Measurements from ENCODE around the gene RPL15. TPM values are rescaled to one million over a fixed set of nuclear protein-coding genes. Genes with fewer than 3 reads are reported as not detected.
A peak's percentile ranks its signal among the peaks of the same experiment; 100 is the strongest.

Gene RPL15
- total RNA-seq, 1 donor from 2014 or later = 1,411 TPM

GRCh38 chr3:23953523-23953922, 36.6 kb downstream of the RPL15 start:
- no peaks in the 10 kb centered on the region for H3K27me3 Mint-ChIP-seq (ENCODE audit: low read depth)
- no peak for DNase-seq (ENCODE audit: low spot score)
- no peak for TF ChIP-seq CTCF (IDR thresholded peaks at IDR 0.05)
- H3K27ac Mint-ChIP-seq (ENCODE audit: unreplicated experiment) = no peak overlapping the region
- H3K4me1 Mint-ChIP-seq (ENCODE audit: low read depth) = peaks cover 41% of the 10 kb centered on the region
- no peaks in the 10 kb centered on the region for H3K9me3 Mint-ChIP-seq (ENCODE audit: low read depth)
- H3K4me3 Mint-ChIP-seq (ENCODE audit: unreplicated experiment) = no peak overlapping the region
- peaks cover 3% of the 10 kb centered on the region for H3K36me3 Mint-ChIP-seq (ENCODE audit: low read depth)

GRCh38 chr3:23954144-23954543, 37.2 kb downstream of the RPL15 start:
- peaks cover 3% of the 10 kb centered on the region for H3K36me3 Mint-ChIP-seq (ENCODE audit: low read depth)
- peaks cover 46% of the 10 kb centered on the region for H3K4me1 Mint-ChIP-seq (ENCODE audit: low read depth)
- H3K27me3 Mint-ChIP-seq (ENCODE audit: low read depth) = no peaks in the 10 kb centered on the region
- TF ChIP-seq CTCF (IDR thresholded peaks at IDR 0.05) = no peak
- H3K9me3 Mint-ChIP-seq (ENCODE audit: low read depth) = no peaks in the 10 kb centered on the region
- DNase-seq (ENCODE audit: low spot score) = no peak
- H3K27ac Mint-ChIP-seq (ENCODE audit: unreplicated experiment) = no peak overlapping the region
- no peak overlapping the region for H3K4me3 Mint-ChIP-seq (ENCODE audit: unreplicated experiment)

GRCh38 chr3:23956701-23957100, 39.8 kb downstream of the RPL15 start:
- Mint-ChIP-seq H3K4me3 (ENCODE audit: unreplicated experiment) (no peak overlapping the region), H3K27ac (ENCODE audit: unreplicated experiment) (no peak overlapping the region), H3K27me3 (ENCODE audit: low read depth) (no peaks in the 10 kb centered on the region), H3K9me3 (ENCODE audit: low read depth) (no peaks in the 10 kb centered on the region), H3K36me3 (ENCODE audit: low read depth) (peaks cover 3% of the 10 kb centered on the region), H3K4me1 (ENCODE audit: low read depth) (peaks cover 30% of the 10 kb centered on the region)
- no peak for DNase-seq (ENCODE audit: low spot score)
- no peak for TF ChIP-seq CTCF (IDR thresholded peaks at IDR 0.05)

GRCh38 chr3:23959135-23959900, 42.4 kb downstream of the RPL15 start:
- Mint-ChIP-seq H3K27me3 (ENCODE audit: low read depth) (no peaks in the 10 kb centered on the region), H3K36me3 (ENCODE audit: low read depth) (peaks cover 12% of the 10 kb centered on the region), H3K4me1 (ENCODE audit: low read depth) (peaks cover 26% of the 10 kb centered on the region), H3K27ac (ENCODE audit: unreplicated experiment) (peak overlapping the region; percentile 90), H3K4me3 (ENCODE audit: unreplicated experiment) (peak overlapping the region; percentile 7), H3K9me3 (ENCODE audit: low read depth) (no peaks in the 10 kb centered on the region)
- no peak for TF ChIP-seq CTCF (IDR thresholded peaks at IDR 0.05)
- no peak for DNase-seq (ENCODE audit: low spot score)

GRCh38 chr3:23960649-23961048, 43.7 kb downstream of the RPL15 start:
- H3K27me3 Mint-ChIP-seq (ENCODE audit: low read depth) = no peaks in the 10 kb centered on the region
- no peak for DNase-seq (ENCODE audit: low spot score)
- H3K4me1 Mint-ChIP-seq (ENCODE audit: low read depth) = peaks cover 37% of the 10 kb centered on the region
- H3K4me3 Mint-ChIP-seq (ENCODE audit: unreplicated experiment) = no peak overlapping the region
- H3K9me3 Mint-ChIP-seq (ENCODE audit: low read depth) = no peaks in the 10 kb centered on the region
- peak overlapping the region; percentile 8 for H3K27ac Mint-ChIP-seq (ENCODE audit: unreplicated experiment)
- H3K36me3 Mint-ChIP-seq (ENCODE audit: low read depth) = peaks cover 16% of the 10 kb centered on the region
- no peak for TF ChIP-seq CTCF (IDR thresholded peaks at IDR 0.05)

Data from chondrocyte (in vitro differentiated cells).